PFSK-1 (cell line): Measurements from ENCODE around the gene MT1G.

Experiments
- FOXP2 ChIP-seq: optimal IDR thresholded peaks from 2 replicates; pipeline ENCODE3; 2011; ENCODE audit warnings: borderline replicate concordance, control low read depth, inconsistent platforms; ENCODE audit not compliant: insufficient read depth; ENCODE audit errors: extremely low read length, extremely low read depth
- POLR2AphosphoS5 ChIP-seq: IDR thresholded peaks from 2 replicates; pipeline ENCODE4 v1.6.1; 2012; ENCODE audit warnings: low read depth, mild to moderate bottlenecking, control low read depth, low read length, moderate library complexity
- REST ChIP-seq, 2 experiments: IDR thresholded peaks; 2 replicates each; pipeline versions ENCODE4 v1.6.1 to v1.8.0; 2011 to 2012; ENCODE audit warnings: low read depth in 2 of 2, low read length in 2 of 2, control low read depth in 1 of 2, inconsistent platforms in 1 of 2, mild to moderate bottlenecking in 1 of 2, moderate library complexity in 1 of 2; ENCODE audit not compliant: insufficient read depth in 1 of 2
- SIN3A ChIP-seq: IDR thresholded peaks from 2 replicates; pipeline ENCODE4 v1.6.1; 2012; ENCODE audit warnings: mild to moderate bottlenecking, low read length, moderate library complexity, borderline replicate concordance; ENCODE audit not compliant: insufficient read depth
- TAF1 ChIP-seq: IDR thresholded peaks from 2 replicates; pipeline ENCODE4 v1.6.1; 2012; ENCODE audit warnings: low read length, control low read depth, borderline replicate concordance; ENCODE audit not compliant: insufficient read depth

The MT1G gene

GRCh38 chr16:56629531-56629930, 38.3 kb downstream of the MT1G start:
- TF ChIP-seq SIN3A (no peak), TAF1 (no peak), FOXP2 (no peak), POLR2AphosphoS5 (no peak), REST (IDR thresholded peaks at IDR 0.05; ENCODE audit: insufficient read depth in 1 of 2, low read depth in 2 of 2, low read length in 2 of 2) (no peak)

DNA sequence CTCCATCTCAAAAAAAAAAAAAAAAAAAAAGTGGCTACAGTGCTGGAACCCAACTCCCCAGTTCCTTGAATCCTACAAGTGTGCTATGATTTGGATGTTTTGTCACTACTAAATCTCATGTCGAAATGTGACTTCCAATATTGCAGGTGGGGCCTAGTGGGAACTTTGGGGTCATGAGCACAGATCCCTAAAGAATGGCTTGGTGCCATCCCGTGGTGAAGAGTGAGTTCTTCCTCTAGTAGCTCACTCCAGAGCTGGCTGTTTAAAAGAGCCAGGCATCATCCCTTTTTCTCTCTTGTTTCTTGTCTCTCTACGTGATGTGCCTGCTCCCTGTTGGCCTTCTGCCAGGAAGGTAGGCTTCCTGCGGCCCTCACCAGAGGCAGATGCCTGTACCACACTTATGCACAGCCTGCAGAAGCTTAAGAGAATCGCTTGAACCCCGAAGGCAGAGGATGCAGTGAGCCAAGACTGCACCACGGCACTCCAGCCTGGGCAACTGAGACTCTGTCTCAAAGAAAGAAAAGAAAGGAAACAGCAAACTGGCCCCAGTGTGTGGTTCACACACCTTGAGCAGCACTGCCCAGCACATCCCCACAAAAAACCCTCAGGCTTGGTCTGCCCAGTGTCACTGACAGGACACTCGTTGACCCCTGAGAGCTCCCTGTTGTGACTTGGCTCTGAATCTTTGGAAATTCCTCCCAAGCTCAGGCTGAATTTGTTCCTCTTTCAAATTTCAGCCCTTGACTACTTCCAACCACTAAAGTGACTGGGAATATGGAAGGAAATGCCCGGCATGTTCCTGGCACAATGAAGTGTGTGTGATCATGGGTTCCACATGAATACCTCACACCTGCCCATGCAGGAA, 39.1 kb downstream of the MT1G start:
- TF ChIP-seq REST (IDR thresholded peaks at IDR 0.05; ENCODE audit: insufficient read depth in 1 of 2, low read depth in 2 of 2, low read length in 2 of 2) (no peak), SIN3A (no peak), POLR2AphosphoS5 (no peak), FOXP2 (no peak), TAF1 (no peak)

DNA sequence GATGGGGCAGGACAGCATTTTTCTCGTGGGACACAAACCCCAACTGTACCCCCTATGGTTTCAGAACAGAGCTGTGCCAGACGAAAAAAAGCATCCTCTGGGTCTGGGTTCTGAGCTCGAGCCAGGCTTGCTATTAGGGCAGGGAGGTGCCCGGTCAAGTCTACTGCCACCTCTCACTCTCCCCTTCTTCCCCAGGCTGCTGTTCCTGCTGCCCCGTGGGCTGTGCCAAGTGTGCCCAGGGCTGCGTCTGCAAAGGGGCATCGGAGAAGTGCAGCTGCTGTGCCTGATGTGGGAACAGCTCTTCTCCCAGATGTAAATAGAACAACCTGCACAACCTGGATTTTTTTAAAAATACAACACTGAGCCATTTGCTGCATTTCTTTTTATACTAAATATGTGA, 41.2 kb downstream of the MT1G start:
- TF ChIP-seq TAF1 (no peak), FOXP2 (no peak), SIN3A (no peak), POLR2AphosphoS5 (no peak), REST (IDR thresholded peaks at IDR 0.05; ENCODE audit: insufficient read depth in 1 of 2, low read depth in 2 of 2, low read length in 2 of 2) (no peak)

DNA sequence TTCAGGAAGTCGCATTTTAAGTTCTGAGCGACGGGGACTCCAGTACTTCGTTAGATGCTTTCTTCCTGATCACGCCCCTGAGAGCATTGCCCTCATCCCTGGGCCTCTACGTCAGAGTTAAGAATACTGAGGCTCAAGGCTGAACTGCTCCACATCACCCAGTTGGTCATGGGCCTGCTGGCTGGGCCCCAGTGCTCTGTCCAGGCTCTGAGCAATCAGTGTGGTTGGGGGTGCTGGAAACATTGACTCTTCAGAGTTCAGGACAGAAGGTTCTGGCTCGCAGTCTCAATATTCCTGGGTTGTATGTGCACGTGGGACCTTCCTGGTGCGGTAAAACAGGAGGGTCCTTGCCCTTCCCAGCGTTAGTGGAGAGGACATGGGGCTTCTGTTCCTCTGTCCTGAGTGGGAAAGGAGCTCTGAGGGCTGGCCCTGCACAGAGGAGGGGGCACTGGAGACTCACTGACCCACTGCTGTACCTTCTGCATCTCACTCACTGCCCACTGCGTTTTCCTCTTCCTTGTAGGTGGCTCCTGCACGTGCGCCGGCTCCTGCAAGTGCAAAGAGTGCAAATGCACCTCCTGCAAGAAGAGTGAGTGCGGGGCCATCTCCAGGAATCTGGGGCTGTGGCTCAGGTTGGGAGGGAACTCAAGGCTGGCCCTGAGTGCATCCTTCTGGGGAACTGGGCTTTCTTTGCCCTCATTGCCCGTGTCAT, 41.8 kb downstream of the MT1G start:
- TF ChIP-seq POLR2AphosphoS5 (no peak), REST (IDR thresholded peaks at IDR 0.05; ENCODE audit: insufficient read depth in 1 of 2, low read depth in 2 of 2, low read length in 2 of 2) (no peak), FOXP2 (no peak), TAF1 (no peak), SIN3A (no peak)
